GM18519 (cell line): Measurements from ENCODE around the gene TRDMT1.

Experiments
- ATAC-seq: cut with Tn5 transposase; IDR thresholded peaks from one replicate; pipeline ENCODE4 v1.9.1; 2021; ENCODE audit warnings: mild to moderate bottlenecking, moderate library complexity; ENCODE audit not compliant: unreplicated experiment, low FRiP score

The TRDMT1 gene

GRCh38 chr10:17232276-17232960 lies 30.9 kb upstream of the TRDMT1 start:
- peak; percentile 25 for ATAC-seq

GRCh38 chr10:17231788-17232187 lies 30.3 kb upstream of the TRDMT1 start:
- no peak for ATAC-seq

GRCh38 chr10:17229967-17230682 lies 28.7 kb upstream of the TRDMT1 start:
- peak; percentile 60 for ATAC-seq

- ATAC-seq, result no peak
These were observed 28.2 kb upstream of the TRDMT1 start for GRCh38 chr10:17229717-17229966.

- no peak for ATAC-seq
These were observed 27.7 kb upstream of the TRDMT1 start for GRCh38 chr10:17229016-17229716.

GRCh38 chr10:17228091-17229015 lies 26.9 kb upstream of the TRDMT1 start, which contains the start of gene VIM:
Gene VIM, plus strand, starts transcription at chr10:17228241. Its CDS starts 1,182 bp downstream, at chr10:17229423.
- peak; percentile 22 for ATAC-seq

- peak; percentile 31 for ATAC-seq
These were observed 26.1 kb upstream of the TRDMT1 start for GRCh38 chr10:17227367-17228090.

GRCh38 chr10:17226891-17227303 lies 25.4 kb upstream of the TRDMT1 start:
- ATAC-seq, result no peak

- ATAC-seq, result no peak
These were observed 24.3 kb upstream of the TRDMT1 start for GRCh38 chr10:17225808-17226207.

GRCh38 chr10:17222329-17222728 lies 20.9 kb upstream of the TRDMT1 start:
- ATAC-seq, result no peak

GRCh38 chr10:17220652-17221100 lies 19.2 kb upstream of the TRDMT1 start:
- ATAC-seq, result no peak

- ATAC-seq, result no peak
These were observed 17.6 kb upstream of the TRDMT1 start for GRCh38 chr10:17219024-17219423.

- no peak for ATAC-seq
These were observed 16.3 kb upstream of the TRDMT1 start for GRCh38 chr10:17217631-17218232.

GRCh38 chr10:17216901-17217395 lies 15.5 kb upstream of the TRDMT1 start:
- ATAC-seq, result no peak

- ATAC-seq, result peak; percentile 100
These were observed 14.9 kb upstream of the TRDMT1 start for GRCh38 chr10:17216217-17216900.

- no peak for ATAC-seq
These were observed 14.3 kb upstream of the TRDMT1 start for GRCh38 chr10:17215782-17216122.

- no peak for ATAC-seq
These were observed 13.7 kb upstream of the TRDMT1 start for GRCh38 chr10:17214971-17215781.

- ATAC-seq, result no peak
These were observed 13.1 kb upstream of the TRDMT1 start for GRCh38 chr10:17214526-17214925.
